ENCODE data around the gene PTER. TPM values are rescaled to one million over a fixed set of nuclear protein-coding genes. Genes with fewer than 3 reads are reported as not detected.

Gene PTER
- total RNA-seq, 1 experiment from 2014 or later: 7.2 TPM

- no peak for DNase-seq (ENCODE audit: low read depth)
Observed at GRCh38 chr10:16470747-16471146, 33.9 kb downstream of the PTER start.

DNA sequence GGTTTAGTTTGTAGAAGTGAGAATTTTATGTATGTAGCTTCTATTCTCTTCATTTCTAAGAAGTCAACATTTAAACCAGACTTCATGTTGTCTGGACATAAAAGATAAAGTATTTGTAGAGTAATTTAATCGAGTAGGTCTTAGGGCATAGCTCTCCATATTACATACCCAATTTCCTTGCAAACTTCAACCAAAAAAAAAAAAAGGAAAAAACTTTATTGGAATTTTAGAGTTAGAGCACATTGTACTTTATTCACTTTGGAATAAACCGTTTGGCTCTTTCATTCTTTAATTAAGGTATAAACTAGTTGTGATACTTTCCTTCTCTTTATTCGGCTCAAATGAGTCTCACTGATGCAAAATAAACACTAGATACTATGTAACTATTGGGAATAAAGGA is 36.0 kb downstream of the PTER start:
- no peak for DNase-seq (ENCODE audit: low read depth)

DNA sequence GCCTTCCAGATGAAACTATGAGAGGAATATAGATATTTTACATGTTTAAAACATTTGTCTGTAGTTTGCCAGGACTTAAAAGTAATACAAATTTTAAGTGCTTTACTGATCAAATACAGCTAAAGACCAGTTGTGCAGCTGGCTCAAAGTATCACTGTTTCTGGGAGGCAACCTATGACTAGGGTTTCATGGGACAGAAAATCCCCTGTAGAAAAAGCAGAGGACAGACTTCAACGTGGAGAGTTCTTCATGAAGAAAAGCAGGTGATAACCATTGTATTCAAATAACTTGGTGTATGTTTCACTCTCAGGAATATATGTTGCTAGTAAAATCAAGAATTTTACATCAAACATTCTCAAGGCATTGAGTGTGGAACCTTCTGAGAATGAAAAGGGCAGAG is 40.9 kb downstream of the PTER start:
- no peak for DNase-seq (ENCODE audit: low read depth)

- DNase-seq (ENCODE audit: low read depth): no peak
Observed at GRCh38 chr10:16478801-16479200, 42.0 kb downstream of the PTER start.

GRCh38 chr10:16481052-16481728 is 44.4 kb downstream of the PTER start:
- no peak for DNase-seq (ENCODE audit: low read depth)

DNA sequence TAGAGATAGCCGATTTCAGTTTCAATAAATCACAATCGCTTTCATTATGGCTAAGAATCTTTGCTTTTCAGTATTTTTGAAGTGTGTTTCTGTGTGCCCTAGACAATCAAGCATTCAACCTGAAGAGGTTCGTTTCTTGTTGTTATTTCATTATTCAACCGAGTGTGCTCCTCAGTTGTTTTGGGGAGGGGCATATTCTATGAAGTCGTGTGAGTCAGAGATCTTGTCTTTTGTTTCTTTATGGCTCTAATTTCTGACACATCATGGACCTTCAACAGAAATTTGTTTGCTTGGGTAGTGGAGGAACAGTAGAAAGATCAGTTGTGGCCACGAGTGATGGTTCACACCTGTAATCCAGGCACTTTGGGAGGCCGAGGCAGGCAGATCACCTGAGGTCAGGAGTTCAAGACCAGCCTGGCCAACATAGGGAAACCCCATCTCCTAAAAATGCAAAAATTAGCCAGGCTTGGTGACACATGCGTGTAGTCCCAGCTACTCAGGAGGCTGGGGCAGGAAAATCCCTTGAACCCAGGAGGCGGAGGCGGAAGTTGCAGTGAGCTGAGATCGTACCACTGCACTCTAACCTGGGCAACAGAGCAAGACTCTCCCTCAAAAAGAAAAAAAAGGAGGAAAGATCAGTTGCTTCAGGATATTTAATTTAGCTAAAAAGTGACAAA is 46.6 kb downstream of the PTER start:
- DNase-seq (ENCODE audit: low read depth): no peak

GRCh38 chr10:16490511-16490910 is 53.7 kb downstream of the PTER start:
- no peak for DNase-seq (ENCODE audit: low read depth)

DNA sequence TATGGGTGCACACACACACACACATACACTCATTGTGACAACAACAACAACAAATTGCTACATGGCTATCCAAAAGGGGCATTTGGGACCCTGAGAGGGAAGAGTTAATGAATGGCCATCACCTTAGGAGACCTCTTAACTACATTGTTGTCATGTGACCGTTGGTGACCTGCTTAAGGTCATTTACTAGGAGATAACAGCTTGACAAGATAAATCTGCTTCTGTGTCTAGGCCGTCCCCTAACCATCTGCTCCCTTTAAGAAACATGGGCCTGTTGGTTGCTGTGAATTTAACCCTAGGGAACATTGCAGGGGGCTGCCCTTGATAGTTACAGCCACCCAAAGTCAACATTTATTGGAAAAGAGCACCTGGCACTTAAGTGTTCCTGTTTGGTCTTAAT is 55.1 kb downstream of the PTER start:
- DNase-seq (ENCODE audit: low read depth): no peak

DNA sequence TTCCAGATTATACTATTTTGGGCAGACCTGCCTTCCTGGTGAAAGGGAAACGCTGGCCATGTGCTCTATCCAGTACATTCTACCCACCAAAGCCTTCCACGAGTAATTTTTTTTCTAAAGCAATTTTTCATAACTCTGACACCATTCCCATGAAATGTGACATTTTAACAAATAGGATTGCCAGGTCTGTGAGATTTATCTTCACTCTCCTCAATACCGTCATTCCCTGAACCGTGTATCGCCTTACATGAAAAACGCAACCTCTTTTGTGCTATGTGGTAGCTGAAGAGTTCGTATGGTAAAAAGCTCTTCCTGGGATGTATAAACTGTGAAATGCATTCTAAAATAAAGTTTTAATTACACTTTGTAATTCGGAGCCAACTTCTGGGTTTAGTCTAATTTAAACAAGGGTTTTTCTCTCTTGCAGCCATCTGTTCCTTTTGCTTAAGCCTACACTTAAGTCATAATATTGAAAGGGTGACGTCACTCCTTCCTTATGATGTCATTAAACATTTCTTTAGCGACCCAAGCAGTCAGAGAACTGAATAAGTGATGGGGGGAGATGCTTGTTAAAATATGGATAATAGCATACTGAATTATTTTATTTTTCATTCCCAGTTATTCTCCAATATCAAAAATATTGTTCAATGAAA is 57.2 kb downstream of the PTER start:
- DNase-seq (ENCODE audit: low read depth): no peak

DNA sequence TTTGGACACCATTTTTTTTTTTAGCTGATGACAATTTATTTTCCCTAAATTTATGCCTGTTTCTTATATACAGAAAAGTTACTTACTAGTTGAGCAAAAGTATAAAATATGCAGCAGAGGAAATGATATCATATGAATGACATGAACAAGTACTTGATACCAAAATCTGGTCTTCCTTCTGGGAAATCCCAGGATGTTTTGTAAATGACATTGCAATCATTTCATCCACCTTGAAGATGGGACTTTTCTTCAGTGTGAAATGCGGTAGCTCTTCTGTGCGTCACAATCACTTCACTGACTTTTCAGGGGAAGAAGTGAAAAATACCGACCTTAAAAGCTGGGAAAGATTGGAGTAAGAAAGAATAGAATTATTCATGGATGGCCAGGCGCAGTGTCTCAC is 61.1 kb downstream of the PTER start:
- no peak for DNase-seq (ENCODE audit: low read depth)

DNA sequence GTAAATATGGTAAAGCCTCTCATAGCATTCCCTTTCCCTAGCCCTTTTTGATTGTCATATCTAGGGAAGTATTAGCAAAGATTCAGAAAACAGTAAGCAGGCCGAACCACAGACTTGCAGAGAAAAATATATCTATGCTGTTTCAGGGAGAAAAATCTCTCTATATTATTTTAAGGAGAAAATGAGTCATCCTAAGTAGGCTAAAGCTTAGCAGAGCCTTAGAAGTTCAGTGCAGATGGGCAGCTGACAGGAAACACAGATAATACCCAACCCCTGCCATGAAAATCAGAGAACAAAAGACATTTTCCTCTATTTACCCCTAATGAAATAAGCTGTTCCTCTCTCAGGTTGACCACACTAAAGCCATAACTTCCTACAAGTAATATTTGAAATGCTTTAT is 68.4 kb downstream of the PTER start:
- DNase-seq (ENCODE audit: low read depth): no peak

- peak; percentile 39 for DNase-seq (ENCODE audit: low read depth)
Observed at GRCh38 chr10:16509996-16510395, 73.2 kb downstream of the PTER start.

- no peak for DNase-seq (ENCODE audit: low read depth)
Observed at GRCh38 chr10:16510843-16511242, 74.0 kb downstream of the PTER start.

DNA sequence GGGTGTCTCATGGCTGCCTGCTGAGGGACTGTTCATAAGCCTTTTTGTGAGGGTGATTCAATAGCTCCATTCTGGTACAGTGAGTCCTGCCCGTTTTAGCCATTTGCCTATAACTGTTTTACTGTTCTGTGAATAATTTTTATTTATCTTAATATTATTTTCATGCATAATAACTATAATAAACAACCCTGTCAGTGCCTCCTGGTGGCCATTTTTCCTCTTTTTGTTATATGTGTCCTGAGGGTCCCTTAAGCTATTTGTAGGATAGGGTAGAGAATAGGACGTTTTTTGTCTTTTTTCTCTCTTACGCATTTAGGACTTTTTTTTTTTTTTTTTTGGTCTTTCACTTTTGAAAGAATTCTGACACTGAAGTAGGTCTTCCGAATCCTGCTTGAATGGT is 82.0 kb downstream of the PTER start:
- no peak for DNase-seq (ENCODE audit: low read depth)

- DNase-seq (ENCODE audit: low read depth): no peak
Observed at GRCh38 chr10:16519250-16519907, 82.6 kb downstream of the PTER start.

DNA sequence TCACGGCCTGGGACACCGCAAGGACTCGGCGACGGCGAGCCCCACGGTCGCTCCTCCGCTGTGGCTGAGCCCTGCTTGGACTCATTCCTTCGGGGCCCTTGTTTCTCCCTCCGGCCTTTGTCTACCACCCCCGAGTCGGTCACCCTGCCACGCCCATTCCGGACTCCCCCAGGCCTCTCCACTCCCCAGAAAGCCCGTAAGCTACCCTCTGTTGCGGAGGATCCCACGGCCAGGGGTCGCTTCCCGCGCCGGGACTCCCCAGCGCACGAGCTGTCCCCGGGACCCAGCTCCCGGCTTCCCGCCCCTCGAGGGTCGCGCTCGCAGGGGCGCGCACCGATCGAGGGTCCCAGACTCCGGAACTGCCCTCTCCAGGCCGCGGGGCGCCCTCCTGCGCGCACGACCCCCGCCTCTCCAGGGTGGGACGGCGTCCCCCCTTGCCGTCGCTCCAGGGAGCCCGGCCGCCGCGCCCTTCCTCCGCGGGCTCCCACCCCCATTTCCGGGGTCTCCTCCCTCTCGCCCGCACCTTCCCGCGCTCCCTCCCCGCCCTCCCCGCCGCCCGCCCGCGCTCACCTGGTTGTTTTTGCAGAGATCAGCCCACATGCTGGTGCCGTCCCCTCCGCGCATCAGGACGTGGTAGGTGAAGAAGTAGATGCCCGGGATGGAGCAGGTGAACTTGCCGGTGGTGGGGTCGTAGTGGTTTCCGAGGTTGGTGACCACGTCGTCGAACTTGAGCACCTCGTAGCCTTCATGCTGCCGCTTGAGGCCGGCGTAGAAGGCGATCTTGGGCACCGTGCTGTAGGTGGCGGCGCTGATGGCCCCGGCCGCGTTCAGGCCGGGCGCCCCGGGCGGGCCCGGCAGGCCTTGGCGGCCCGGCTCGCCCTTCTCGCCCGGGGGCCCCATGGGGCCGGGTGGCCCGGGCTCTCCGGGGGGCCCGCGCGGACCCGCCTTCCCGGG is 83.4 kb downstream of the PTER start:
- DNase-seq (ENCODE audit: low read depth): peak; percentile 10

- DNase-seq (ENCODE audit: low read depth): peak; percentile 60
Observed at GRCh38 chr10:16520900-16521299, 84.1 kb downstream of the PTER start.

- peak; percentile 39 for DNase-seq (ENCODE audit: low read depth)
Observed at GRCh38 chr10:16521311-16522016, 84.7 kb downstream of the PTER start, which contains the start of gene C1QL3. Gene C1QL3, minus strand, starts transcription at chr10:16521879. Its CDS starts 814 bp downstream, at chr10:16521065.

DNA sequence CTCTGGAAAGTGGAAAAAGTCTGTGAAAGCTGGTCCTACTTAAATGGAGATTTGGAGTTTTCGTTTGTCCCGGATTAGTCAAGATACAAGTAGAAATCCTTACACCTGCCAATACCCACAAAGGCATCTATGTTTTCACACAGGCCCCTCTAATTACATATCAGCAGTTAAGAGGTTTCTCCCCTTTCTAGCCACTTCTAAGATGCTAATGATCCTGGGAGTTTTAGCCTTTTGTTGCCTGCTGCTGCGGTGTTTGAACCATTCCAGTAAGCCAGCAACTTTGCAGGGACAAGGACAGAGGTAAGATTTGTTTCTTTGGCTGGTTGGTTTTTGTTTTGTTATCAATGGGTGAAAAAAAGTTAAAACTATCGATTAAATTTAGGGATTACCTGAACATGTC is 90.6 kb downstream of the PTER start:
- no peak for DNase-seq (ENCODE audit: low read depth)

DNA sequence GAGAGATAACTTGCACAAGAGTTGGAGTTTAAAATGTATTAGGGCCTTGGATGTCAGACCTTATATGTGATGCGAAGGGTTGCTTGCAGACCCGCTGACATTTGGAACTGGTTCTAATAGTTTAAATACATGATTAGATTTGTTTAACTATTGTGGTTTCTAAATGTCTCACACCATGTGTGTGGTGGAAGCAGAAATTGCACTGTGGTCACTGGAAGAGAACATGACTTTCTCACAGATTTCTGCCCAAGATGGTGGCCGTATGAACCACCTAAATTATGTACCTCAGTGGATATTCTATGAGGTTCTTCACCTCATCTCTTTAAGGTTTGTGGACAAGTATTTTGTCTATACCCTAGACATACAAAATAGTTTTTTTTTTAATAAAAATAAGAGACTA is 93.0 kb downstream of the PTER start:
- no peak for DNase-seq (ENCODE audit: low read depth)

DNA sequence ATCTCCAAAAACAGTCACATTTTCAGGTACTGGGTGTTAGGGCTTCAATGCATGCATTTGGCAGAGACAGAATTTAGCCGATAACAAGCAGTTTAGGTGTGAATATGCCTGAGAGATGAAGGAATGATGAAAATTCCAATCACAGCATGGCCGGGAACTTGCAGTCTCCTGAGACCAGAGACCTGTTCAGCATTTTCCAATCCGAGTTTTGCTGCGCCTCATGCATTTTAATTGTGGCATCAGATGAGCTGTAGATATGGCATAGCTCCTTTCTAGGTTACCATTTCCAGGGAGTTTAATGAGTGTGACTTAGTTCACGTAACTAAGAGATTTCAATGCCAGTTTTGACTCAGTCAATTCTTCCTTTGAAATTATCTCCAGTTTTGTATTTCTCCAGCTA is 99.3 kb downstream of the PTER start:
- no peak for DNase-seq (ENCODE audit: low read depth)

Measured in Daoy (cell line).